HG02759 (cell line): ENCODE measurements around the gene CLCN6.

Source experiments
- ATAC-seq: cut with Tn5 transposase; IDR thresholded peaks from one replicate; pipeline ENCODE4 v1.9.1; 2021; ENCODE audit warnings: mild to moderate bottlenecking, moderate library complexity; ENCODE audit not compliant: unreplicated experiment

CLCN6 gene

GRCh38 chr1:11874624-11875023, 68.6 kb downstream of the CLCN6 start:
- no peak for ATAC-seq

- no peak for ATAC-seq
These were observed 69.1 kb downstream of the CLCN6 start for GRCh38 chr1:11875094-11875493.

GRCh38 chr1:11877074-11877473, 71.1 kb downstream of the CLCN6 start:
- ATAC-seq: no peak

- ATAC-seq: no peak
These were observed 72.3 kb downstream of the CLCN6 start for GRCh38 chr1:11878081-11878890.

- no peak for ATAC-seq
These were observed 72.8 kb downstream of the CLCN6 start for GRCh38 chr1:11878891-11879190.

GRCh38 chr1:11879311-11880180, 73.6 kb downstream of the CLCN6 start:
- ATAC-seq: no peak

GRCh38 chr1:11880181-11880575, 74.2 kb downstream of the CLCN6 start:
- no peak for ATAC-seq

GRCh38 chr1:11880911-11881748, 75.1 kb downstream of the CLCN6 start:
- ATAC-seq: no peak

- ATAC-seq: no peak
These were observed 75.9 kb downstream of the CLCN6 start for GRCh38 chr1:11881749-11882441.

GRCh38 chr1:11882814-11883538, 77.0 kb downstream of the CLCN6 start:
- no peak for ATAC-seq

GRCh38 chr1:11885916-11886315, 79.9 kb downstream of the CLCN6 start:
- no peak for ATAC-seq

GRCh38 chr1:11886986-11887665, 81.1 kb downstream of the CLCN6 start:
- no peak for ATAC-seq

GRCh38 chr1:11887666-11888007, 81.6 kb downstream of the CLCN6 start:
- no peak for ATAC-seq

GRCh38 chr1:11888206-11888876, 82.3 kb downstream of the CLCN6 start:
- ATAC-seq: no peak

GRCh38 chr1:11888877-11889208, 82.9 kb downstream of the CLCN6 start:
- no peak for ATAC-seq

GRCh38 chr1:11891433-11892186, 85.6 kb downstream of the CLCN6 start:
- no peak for ATAC-seq
